Measurements from ENCODE around the gene COL24A1. TPM values are rescaled to one million over a fixed set of nuclear protein-coding genes. Genes with fewer than 3 reads are reported as not detected.
"Not testable (repeated sequence)": the region's sequence is repeated elsewhere in the genome, so short reads cannot be mapped to it uniquely, and the experiment has no call there.

Gene COL24A1
- total and polyA plus RNA-seq, 12 donors: 0.04 to 2.3 (median 0.54) TPM

DNA sequence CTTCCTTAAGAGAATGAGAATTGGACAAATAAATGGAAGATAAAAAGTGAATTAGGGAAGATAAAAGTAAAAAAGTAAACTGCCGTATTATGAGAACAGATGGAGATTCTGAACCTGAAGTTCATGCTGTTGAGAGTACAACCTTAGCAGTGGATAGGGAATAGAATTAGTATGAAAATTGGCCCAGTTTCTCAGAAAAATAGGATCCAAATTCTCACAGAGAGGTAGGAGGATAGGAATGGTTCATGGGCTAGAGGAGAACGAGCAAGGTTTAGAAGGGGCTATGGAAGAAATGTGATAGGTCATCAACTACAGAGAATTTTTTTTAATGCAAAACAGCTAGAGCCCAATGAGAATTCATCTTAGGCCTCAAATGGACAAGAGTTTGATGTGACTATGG, 42.3 kb downstream of the COL24A1 start:
- ATAC-seq: no peak
- Histone ChIP-seq H3K4me3 (no peak overlapping the region), H3K27ac (no peak overlapping the region), H3K9me3 (peaks cover 0 to 7% (median 0%) of the 10 kb centered on the region in 11 donors), H3K36me3 (no peaks in the 10 kb centered on the region), H3K4me1 (no peaks in the 10 kb centered on the region), H3K27me3 (no peaks in the 10 kb centered on the region)
- 87 to 91% methylated on average over 2 of the region's 2 CpGs for WGBS, 2 donors
- TF ChIP-seq, protein P1, sequence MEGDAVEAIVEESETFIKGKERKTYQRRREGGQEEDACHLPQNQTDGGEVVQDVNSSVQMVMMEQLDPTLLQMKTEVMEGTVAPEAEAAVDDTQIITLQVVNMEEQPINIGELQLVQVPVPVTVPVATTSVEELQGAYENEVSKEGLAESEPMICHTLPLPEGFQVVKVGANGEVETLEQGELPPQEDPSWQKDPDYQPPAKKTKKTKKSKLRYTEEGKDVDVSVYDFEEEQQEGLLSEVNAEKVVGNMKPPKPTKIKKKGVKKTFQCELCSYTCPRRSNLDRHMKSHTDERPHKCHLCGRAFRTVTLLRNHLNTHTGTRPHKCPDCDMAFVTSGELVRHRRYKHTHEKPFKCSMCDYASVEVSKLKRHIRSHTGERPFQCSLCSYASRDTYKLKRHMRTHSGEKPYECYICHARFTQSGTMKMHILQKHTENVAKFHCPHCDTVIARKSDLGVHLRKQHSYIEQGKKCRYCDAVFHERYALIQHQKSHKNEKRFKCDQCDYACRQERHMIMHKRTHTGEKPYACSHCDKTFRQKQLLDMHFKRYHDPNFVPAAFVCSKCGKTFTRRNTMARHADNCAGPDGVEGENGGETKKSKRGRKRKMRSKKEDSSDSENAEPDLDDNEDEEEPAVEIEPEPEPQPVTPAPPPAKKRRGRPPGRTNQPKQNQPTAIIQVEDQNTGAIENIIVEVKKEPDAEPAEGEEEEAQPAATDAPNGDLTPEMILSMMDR (IDR thresholded peaks at IDR 0.05): no peak
- no peak for DNase-seq
- intact Hi-C loops (cut with DNase I): no loop called here

DNA sequence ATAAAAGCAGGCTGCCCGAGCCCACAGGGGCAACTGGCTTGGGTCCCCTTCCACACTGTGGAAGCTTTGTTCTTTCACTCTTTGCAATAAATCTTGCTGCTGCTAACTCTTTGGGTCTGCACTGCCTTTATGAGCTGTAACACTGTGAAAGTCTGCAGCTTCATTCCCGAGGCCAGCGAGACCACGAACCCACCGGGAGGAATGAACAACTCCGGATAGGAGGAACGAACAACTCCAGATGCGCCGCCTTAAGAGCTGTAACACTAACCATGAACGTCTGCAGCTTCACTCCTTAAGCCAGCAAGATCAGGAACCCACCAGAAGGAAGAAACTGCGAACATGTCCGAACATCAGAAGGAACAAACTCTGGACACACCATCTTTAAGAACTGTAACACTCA, 45.0 kb downstream of the COL24A1 start:
- H3K4me1 ChIP-seq; ATAC-seq; H3K27me3 ChIP-seq; H3K9me3 ChIP-seq; H3K4me3 ChIP-seq; H3K36me3 ChIP-seq; DNase-seq; intact Hi-C loops (cut with DNase I); H3K27ac ChIP-seq: not testable (repeated sequence)
- WGBS, 2 donors: 92% methylated on average over 12 of the region's 12 CpGs

DNA sequence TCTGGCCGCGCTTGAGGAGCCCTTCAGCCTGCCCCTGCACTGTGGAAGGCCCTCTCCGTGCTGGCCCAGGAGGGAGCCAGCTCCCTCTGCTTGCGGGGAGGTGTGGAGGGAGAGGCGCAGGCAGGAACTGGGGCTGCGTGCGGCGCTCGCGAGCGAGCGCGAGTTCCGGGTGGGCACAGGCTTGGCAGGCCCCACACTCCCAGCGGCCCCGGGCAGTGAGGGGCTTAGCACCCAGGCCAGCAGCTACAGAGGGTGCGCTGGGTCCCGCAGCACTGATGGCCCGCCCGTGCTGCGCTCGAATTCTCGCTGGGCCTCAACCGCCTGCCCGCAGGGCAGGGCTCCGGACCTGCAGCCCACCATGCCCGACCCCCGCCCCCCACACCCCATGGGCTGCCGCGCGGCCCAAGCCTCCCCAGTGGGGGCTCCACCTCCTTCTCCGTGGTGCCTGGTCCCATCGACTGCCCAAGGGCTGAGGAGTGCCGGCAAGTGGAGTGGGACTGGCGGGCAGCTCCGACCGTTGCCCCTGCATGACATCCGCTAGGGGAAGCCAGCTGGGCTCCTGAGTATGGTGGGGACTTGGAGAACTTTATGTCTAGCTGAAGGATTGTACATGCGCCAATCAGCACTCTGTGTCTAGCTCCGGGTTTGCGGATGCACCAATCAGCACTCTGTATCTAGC, 46.0 kb downstream of the COL24A1 start:
- Histone ChIP-seq H3K9me3 (peaks cover 0 to 6% (median 0%) of the 10 kb centered on the region in 11 donors), H3K27me3 (no peaks in the 10 kb centered on the region), H3K36me3 (no peaks in the 10 kb centered on the region), H3K27ac (no peak overlapping the region), H3K4me1 (no peaks in the 10 kb centered on the region), H3K4me3 (no peak overlapping the region)
- intact Hi-C loops (cut with DNase I): no loop called here
- TF ChIP-seq, protein P1 (IDR thresholded peaks at IDR 0.05): no peak
- DNase-seq: peak in 1 of 2 donors; percentile 4
- 96% methylated on average over 41 of the region's 41 CpGs for WGBS, 2 donors
- no peak for ATAC-seq

DNA sequence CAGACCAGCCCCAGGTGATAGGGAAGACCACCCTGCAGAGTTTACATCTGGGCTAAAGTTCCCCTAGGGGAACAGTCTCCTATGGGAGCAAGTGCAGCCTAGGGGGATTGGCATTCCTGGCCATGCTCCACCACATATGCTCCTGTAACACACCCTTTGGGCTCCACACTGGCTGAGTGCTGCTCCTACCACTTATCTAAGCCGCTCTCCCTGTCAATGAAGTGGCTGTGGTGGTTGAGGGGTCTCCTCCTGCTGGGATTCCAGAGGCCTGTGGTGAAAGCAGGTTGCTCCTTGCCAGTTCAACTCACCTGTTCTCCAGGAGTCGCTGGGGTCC, 51.1 kb downstream of the COL24A1 start:
- Histone ChIP-seq H3K4me1 (no peaks in the 10 kb centered on the region), H3K9me3 (peaks cover 0 to 2% (median 0%) of the 10 kb centered on the region in 11 donors), H3K27me3 (peaks cover 0 to 5% (median 0%) of the 10 kb centered on the region in 7 donors), H3K27ac (no peak overlapping the region), H3K36me3 (no peaks in the 10 kb centered on the region), H3K4me3 (no peak overlapping the region)
- TF ChIP-seq, protein P1 (IDR thresholded peaks at IDR 0.05): no peak
- DNase-seq (no peak), ATAC-seq (no peak)
- WGBS, 2 donors: 81 to 84% methylated on average over 2 of the region's 2 CpGs
- intact Hi-C loops (cut with DNase I): no loop called here

Measured in heart right ventricle (tissue), 16 donors.